Anterior cingulate cortex (tissue), 58 donors: Measurements from ENCODE around the gene METTL24.
A peak's percentile ranks its signal among the peaks of the same experiment; 100 is the strongest.
"Not testable (repeated sequence)": the region's sequence is repeated elsewhere in the genome, so short reads cannot be mapped to it uniquely, and the experiment has no call there.

ENCODE experiments used
- DNase-seq, 58 donors: peaks; one replicate each; lab custom pipeline; 2025; lab: John Stamatoyannopoulos, UW

The METTL24 gene

GRCh38 chr6:110272781-110273180 is 85.4 kb downstream of the METTL24 start:
- not testable (repeated sequence) for DNase-seq

DNA sequence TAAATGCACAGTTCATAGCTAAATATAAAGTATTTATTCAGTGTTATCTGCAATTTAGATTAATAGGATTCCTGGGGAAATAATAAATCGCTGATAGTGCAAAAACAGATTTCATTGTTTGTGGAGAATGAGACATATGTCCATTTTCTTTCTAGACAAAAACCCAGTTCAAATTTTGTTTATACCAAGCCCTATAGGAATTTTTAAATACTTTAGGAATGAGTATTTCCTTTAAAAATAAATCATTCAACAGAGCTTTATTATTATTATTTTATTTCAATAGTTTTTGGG is 86.5 kb downstream of the METTL24 start:
- no peak for DNase-seq

DNA sequence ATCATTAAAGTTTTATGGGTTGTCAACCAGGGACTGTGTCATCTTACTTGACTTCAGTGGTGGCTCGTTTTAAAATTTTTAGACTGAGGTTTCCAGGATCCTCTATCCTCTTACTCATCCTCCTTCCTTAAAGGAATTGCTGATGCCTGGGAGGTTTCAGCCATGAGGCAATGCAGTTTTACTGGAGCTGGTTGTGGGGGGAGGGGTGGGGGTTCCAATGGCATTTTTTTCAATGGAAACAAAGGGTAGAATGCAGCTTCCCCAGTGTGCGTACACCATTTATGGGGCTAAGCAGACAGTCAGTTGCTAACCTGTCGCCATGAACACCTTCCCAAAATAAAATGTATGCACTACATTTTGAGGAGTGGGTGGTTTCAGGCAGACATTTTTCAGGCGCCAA is 88.0 kb downstream of the METTL24 start:
- DNase-seq: no peak

GRCh38 chr6:110269623-110270022 is 88.5 kb downstream of the METTL24 start:
- DNase-seq: no peak

DNA sequence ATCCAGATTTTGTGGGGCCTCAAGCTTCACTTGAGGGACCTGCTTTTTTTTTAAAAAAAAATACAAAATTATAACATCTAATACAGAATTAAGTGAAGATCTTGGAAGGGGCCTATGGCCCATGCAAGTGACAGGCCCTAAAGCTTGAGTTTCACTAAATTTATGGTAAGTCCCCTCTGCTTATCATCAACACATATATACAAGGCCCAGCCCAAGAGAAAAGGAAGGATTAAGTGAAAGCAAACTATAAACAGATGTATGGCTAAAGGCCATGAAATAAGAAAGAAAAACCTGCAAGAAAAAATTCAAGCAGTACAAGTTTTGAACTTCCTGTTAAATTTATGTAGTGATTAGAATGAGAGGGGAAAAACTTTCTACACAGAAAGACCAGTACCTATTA is 91.2 kb downstream of the METTL24 start:
- DNase-seq: no peak

GRCh38 chr6:110265273-110265672 is 92.9 kb downstream of the METTL24 start:
- no peak for DNase-seq

DNA sequence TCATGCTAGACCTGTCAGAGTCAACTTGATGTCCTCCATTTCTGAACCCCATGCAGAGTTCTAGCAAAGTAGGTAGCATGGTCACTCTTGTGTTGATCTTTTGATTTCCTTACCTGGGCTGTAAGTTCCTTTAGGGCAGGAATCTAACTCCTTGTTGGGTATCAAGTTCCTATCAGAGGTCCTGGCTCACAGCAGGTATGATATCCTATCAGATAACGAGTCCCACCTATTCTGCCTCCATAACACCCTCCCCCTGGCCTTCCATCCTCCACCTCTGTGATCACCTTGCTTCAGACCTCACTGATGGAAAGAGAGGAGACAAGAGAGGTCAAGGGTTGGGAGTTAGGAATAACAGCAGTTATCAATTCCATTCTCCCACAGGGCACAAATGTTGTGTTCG is 101.8 kb downstream of the METTL24 start:
- DNase-seq: no peak

DNA sequence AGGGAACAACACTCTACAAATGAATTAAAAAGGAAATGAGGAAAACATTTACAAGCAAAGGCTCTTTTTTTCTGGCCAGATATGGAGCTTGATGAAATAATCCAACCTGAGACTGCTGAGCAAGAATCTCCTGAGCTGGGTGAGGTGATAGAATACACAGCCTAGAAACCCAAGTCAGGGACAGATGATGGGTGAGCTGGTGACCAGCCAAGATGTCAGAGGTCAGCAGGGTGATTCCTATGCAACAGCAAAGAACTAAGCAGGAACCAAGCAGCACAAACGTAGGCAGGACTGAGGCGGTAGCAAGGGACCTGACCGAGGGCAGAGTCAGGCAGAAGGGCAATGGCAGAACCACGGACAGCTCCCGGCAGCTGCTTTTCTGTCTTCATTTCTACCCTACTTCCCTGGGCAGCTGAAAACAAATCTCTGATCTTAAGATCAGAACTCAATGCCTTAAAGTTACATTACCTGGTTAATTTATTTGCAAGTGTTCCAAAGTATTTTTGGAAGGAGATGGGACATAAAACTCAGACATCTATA is 102.9 kb downstream of the METTL24 start:
- no peak for DNase-seq

- no peak for DNase-seq
Observed at GRCh38 chr6:110250838-110251237, 107.3 kb downstream of the METTL24 start.

- no peak for DNase-seq
Observed at GRCh38 chr6:110250058-110250457, 108.1 kb downstream of the METTL24 start.

DNA sequence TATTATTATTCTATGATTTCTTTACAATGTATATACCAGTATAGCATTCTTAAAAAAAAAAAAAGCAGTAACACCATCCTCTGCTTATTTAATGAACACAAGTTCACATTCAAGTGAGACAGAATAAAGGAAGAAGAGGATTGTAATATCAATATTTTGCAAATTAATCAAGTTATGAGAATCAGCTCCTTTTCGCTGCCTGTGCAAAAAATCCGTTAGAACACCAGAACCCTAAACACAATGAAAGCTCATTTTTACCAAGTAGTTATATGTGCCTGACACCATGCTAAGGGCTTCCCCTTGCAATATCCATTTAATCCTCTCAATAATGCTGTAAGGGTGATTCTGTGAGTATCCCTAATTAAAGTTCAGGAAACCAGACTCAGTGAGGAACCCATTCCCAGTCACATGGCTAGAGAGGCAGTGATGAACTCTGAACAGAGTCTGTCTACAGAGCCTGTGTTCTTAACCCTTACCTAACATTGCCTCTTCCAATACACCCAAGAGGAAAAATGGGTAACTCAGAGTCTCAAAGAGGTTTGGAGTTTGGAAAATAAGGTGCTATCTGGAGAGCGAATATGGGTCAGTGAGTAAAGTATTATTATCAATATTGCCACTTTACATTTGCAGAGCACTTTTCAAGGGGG is 111.1 kb downstream of the METTL24 start:
- no peak for DNase-seq

DNA sequence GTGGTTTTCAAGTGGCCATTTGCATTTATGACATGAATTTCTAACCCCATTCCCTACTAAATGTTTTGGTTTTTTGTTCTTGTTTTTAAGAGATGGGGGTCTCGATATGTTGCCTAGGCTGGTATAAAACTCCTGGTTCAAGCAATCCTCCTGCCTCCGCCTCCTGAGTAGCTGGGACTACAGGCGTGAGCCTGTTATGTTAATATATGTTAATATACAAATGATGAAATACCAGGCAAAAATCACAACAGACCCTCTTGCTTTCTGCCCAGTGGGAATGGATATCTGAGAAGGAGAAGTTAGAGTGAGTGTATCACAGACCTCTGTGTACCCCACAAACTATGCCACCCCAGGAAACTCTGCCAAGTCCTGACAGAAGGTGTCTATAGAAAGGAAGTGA is 111.8 kb downstream of the METTL24 start:
- no peak for DNase-seq

DNA sequence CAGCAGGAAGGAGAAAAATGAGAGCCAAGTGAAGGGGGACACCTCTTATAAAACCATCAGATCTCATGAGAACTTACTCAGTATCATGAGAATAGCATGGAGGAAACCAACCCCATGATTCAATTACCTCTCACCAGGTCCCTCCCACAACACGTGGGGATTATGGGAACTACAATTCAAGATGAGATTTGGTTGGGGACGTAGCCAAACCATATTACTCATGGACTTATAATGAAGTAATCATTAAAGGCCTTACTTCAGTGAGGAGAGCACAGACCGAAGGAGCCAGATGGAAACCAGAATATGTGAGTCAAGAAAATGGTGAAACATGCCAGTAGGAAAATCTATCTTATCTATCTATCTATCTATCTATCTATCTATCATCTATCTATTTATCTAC is 113.5 kb downstream of the METTL24 start:
- DNase-seq: not testable (repeated sequence)

GRCh38 chr6:110239526-110240274 is 118.4 kb downstream of the METTL24 start:
- no peak for DNase-seq

GRCh38 chr6:110236007-110236406 is 122.1 kb downstream of the METTL24 start:
- DNase-seq: not testable (repeated sequence)

DNA sequence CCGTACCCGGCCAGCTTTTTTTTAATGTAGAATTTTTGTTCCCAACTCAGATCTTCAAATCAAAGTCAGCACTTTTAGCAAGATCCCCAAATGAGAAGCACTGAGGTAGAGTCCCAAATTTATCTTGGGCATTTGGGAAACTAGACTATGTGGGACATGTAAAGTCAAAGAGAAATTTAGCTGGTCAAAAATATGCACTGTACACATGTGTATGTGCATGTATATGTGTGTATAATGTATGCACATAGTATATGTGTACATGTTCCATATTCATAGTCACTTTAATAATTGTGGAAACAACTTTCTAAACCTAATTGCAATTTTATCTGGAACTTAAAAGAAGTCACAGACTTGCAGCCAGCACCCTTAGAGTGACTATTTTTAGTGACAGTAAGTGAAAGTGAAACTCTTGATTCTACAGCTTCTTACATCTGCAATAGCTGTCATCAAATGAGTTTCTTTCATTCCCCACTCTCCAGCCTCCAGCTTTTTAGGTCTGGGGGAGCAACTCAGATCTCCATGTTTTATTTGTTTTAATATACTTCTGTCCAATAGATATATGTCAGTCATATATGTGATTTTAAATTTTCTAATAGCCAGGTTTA is 124.3 kb downstream of the METTL24 start:
- no peak for DNase-seq

DNA sequence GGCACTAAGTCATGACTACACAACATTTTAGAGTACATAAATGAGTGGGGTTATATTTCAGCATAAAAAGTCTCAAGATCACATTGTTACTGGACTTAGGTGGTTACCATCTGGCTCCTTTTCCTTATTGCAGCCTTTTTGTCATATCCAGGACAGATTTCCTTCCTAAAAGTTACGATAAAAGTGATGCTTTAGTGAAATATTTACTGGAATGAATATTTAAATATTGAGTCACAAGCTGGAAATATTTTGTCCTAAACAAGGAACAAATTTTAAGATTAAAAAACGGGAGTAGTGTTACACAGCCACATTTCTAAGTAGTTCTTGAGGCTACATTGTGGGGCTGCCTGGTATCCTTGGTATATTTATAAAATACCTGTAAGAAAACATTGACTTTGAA is 125.7 kb downstream of the METTL24 start:
- DNase-seq: no peak

DNA sequence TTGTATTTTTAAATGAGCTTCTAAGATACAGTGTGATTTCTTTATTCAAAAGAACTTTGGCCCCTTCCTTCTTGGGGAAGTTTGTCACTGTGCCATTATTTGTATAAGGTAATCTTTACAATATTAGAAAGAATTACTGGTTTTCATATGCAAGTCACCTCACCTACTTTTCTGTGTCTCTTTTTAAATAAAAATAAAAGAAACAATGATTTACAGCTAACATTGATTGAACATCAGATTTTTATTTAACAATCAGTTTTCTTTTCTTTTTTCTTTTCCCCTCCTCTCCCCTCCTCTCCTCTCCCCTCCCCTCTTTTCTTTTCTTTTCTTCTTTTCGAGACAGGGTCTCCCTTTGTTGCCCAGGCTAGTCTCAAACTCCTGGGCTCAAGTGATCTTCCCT is 131.9 kb downstream of the METTL24 start:
- DNase-seq: no peak

GRCh38 chr6:110221738-110222137 is 136.4 kb downstream of the METTL24 start:
- DNase-seq: no peak

GRCh38 chr6:110217266-110217665 is 140.9 kb downstream of the METTL24 start:
- no peak for DNase-seq

- peak in 4 of 58 donors; percentile 6 to 49 (median 13) for DNase-seq
Observed at GRCh38 chr6:110216140-110216539, 142.0 kb downstream of the METTL24 start.

GRCh38 chr6:110214338-110214737 is 143.8 kb downstream of the METTL24 start:
- no peak for DNase-seq
